ELR (cell line): ENCODE measurements around the gene TEX28.
"Not testable (repeated sequence)": the region's sequence is repeated elsewhere in the genome, so short reads cannot be mapped to it uniquely, and the experiment has no call there.

Experiments used
- DNase-seq: peaks from one replicate; pipeline ENCODE4 v3.0.0-alpha.2; 2015; ENCODE audit warnings: low read depth

TEX28 gene

DNA sequence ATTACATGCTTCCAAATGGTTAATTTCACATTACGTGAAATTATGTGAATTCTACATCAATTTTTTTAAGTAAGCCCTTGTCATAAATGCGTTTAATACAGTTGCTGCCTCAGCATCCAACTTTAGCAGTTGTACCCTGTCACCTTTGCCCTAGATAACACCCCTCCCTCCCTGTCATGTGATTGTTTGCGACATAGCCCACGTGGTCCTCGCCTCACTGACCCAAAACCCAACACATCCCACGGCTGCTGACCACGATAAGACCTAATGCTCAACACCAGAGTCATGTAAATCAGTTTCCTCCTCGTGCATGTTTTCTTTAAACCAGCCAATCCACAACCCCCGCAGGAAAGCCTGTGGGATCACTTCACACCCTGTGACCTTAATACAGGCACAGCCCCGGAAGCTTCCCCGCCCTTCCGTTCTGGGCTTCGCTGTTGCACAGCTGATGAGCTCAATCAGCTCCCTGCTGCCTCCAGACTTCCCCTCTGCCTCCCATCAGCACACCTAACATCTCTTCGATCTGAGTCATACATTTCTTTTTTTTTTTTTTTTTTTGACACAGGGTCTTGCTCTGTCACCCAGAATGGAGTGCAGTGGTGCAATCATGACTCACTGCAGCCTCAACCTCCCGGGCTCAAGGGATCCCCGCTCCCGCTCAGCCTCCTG, 47.4 kb downstream of the TEX28 start:
- not testable (repeated sequence) for DNase-seq

DNA sequence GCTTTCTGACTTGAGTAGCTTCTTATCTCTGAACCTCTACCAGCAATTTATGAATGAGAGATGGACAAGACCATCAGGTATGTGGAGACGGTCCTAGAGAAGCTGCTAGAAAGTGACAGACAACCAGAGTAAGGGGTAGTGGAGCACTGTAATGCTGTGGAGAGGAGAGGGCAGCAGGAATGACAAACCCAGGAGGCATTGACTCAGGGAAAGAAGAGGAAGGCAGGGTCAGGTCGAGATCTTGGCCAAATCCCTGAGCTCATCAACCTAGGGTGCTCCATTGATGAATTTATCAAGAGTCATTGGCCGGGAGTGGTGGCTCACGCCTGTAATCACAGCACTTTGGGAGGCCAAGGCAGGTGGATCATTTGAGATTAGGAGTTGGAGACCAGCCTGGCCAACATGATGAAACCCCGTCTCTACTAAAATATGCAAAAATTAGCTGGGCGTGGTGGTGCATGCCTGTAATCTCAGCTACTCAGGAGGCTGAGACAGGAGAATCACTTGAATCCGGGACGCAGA, 54.9 kb downstream of the TEX28 start:
- DNase-seq: not testable (repeated sequence)

DNA sequence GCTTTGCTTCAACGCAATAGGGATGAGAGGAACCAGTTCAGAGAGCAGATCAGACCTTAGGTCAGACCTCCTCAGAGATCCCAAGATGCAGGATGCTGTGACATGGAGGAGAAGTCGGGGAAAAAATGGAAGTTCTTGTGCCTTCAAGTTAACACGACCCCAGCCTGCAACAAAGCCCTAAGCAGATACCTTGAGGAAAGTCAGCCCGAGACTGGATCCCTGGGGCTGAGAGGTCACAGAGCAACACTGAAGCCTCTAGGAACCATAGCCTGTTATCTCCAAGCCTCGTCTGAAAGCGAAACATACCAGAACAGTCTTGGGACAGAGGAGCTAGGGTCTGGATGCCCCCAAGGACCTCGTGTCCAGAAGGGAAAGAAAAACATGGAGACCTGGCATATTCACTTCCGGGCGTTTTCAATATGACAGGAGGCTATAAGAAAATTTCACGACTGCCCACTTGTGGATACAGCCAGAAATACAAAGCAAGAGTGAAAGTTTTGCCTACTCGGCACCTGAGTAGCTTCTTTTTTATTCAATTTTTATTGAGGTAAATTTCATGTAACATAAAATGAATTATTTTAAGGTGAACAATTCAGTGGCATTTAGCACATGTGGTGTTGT, 55.9 kb downstream of the TEX28 start:
- DNase-seq: not testable (repeated sequence)

DNA sequence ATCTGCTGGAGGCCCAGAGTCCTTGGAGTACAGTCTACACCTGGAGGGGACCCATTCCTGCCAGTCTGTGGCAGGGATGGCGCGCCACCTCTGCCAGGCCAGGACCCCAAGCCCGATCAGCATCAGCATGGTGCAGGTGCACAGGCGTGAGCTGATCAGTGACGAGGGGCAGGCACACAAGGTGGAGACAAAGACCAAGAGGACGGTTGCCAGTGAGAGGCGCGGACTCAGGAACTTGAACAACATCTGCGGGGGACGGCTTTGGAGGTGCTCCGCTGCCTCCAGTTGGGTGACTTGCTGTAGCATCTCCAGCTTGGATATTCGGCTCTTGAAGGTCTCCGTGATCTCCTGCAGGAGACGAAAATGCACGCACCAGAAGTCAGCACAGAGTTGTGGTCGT, 61.3 kb downstream of the TEX28 start:
- DNase-seq: not testable (repeated sequence)

GRCh38 chrX:154231443-154231842, 63.5 kb downstream of the TEX28 start:
- DNase-seq: not testable (repeated sequence)

DNA sequence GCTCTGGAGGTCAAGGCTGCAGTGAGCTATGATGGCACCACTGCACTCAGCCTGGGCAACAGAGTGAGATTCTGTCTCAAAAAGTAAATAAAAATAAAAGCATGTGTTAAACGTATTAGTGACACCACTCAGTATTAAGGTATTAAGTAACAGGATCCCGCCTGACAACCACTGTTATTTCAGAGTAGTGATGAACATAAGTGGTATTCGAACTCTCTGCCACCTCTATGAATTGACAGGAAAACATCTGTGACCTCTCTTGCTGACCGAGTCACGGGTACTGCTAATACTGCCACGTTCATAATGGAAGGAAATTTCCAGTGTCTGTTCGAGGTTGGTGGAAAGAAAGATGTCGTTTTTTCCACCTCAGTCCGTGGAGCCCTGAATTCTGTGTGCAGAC, 68.2 kb downstream of the TEX28 start:
- DNase-seq: not testable (repeated sequence)

DNA sequence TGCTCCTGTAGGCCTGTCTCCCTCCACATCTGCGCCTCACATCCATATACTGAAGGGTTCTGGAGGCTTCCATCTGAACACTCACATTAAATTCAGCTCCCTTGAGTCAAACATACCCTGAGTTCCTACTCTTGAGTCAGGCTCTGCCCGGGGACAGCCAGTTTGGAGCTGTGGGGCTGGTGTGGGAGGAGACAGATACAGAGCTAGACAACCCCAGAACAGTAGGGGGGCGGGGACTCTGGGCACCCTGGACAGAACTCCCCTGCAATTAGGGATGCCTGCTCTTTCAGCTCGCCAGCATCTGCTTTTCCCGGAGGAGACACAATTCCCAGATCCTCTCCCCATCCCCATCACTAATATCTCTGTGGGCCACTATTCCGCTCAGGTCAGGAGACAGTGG, 69.6 kb downstream of the TEX28 start:
- not testable (repeated sequence) for DNase-seq
